HCT116 (cell line): ENCODE data around the gene AGGF1. TPM values are rescaled to one million over a fixed set of nuclear protein-coding genes. Genes with fewer than 3 reads are reported as not detected.

ENCODE experiments used
- ATAC-seq: fragments of 200-7000 bp; cut with Tn5 transposase; 2 replicates; pipeline ENCODE4 v1.9.1; 2020; ENCODE audit warnings: mild to moderate bottlenecking, moderate library complexity
- BruUV-seq: library from RNA; stranded (reverse); fragments of 400-500 nt; replicated peaks from 2 replicates; lab custom pipeline; 2021; lab: Mats Ljungman, UMichigan
- CTCF ChIA-PET: fragments of 300-600 bp; sonication (Branson Sonifier 250); formaldehyde crosslinking; loops from one replicate; lab custom pipeline; 2021; ENCODE audit warnings: antibody characterized with exemption; lab: Charles Lee
- POLR2A ChIA-PET: fragments of 300-600, 350-600 bp; sonication (Branson Sonifier 250); formaldehyde crosslinking; loops from one replicate; lab custom pipeline; 2021; ENCODE audit warnings: antibody characterized with exemption; lab: Charles Lee
- RAD21 ChIA-PET, 2 experiments: fragments of 300-600 bp; sonication (Branson Sonifier 250); formaldehyde crosslinking; loops; one replicate each; lab custom pipeline; 2023; ENCODE audit warnings: low total read pairs in 2 of 2; ENCODE audit not compliant: uncharacterized antibody in 2 of 2, unreplicated experiment in 2 of 2, low non-redundant PET in 1 of 2; lab: Charles Lee
- DNase-seq: peaks from one replicate; pipeline ENCODE4 v3.0.0-alpha.2; 2010; ENCODE audit warnings: low read depth, low spot score
- H2AFZ ChIP-seq: fragments of 200-600 bp; shearing (Covaris generic), sonication (generic); 2 replicates; pipeline ENCODE4 v1.6.1; 2017; ENCODE audit warnings: low read depth, mixed run types, mixed read lengths, antibody characterized with exemption, low read length; ENCODE audit not compliant: poor library complexity, severe bottlenecking
- H3K27ac ChIP-seq: 2 replicates; pipeline ENCODE4 v1.5.1; 2012; ENCODE audit warnings: low read depth, low read length
- H3K27me3 ChIP-seq: fragments of 200-600 bp; sonication (generic); 2 replicates; pipeline ENCODE4 v1.6.1; 2016; ENCODE audit warnings: mixed run types, low read length, mixed read lengths; ENCODE audit not compliant: insufficient read depth
- H3K36me3 ChIP-seq, 2 experiments: fragments of 200-500 bp in 1 of 2; fragments of 200-600 bp in 1 of 2; sonication (Bioruptor generic) in 1 of 2; sonication (generic) in 1 of 2; 2 replicates each; pipeline versions ENCODE4 v1.5.1 to v1.6.1; 2014 to 2016; ENCODE audit warnings: low read length in 2 of 2, inconsistent platforms in 1 of 2, mixed read lengths in 1 of 2, mixed run types in 1 of 2; ENCODE audit not compliant: insufficient read depth in 2 of 2, control insufficient read depth in 1 of 2
- H3K4me1 ChIP-seq, 2 experiments: fragments of 200-600 bp in 1 of 2; sonication (generic) in 1 of 2; 2 replicates each; pipeline versions ENCODE4 v1.5.1 to v1.6.1; 2012 to 2017; ENCODE audit warnings: low read length in 2 of 2, inconsistent platforms in 1 of 2, mild to moderate bottlenecking in 1 of 2, mixed read lengths in 1 of 2, mixed run types in 1 of 2, moderate library complexity in 1 of 2; ENCODE audit not compliant: insufficient read depth in 2 of 2, control insufficient read depth in 1 of 2
- H3K4me2 ChIP-seq: fragments of 200-600 bp; sonication (generic); 2 replicates; pipeline ENCODE4 v1.6.1; 2017; ENCODE audit warnings: mixed run types, low read length, mixed read lengths
- H3K4me3 ChIP-seq, 2 experiments: fragments of 200-600 bp in 1 of 2; sonication (generic) in 1 of 2; replicated peaks in 1 of 2; 2 replicates each; pipeline ENCODE4 v1.5.1; 2011 to 2016; ENCODE audit warnings: low read length in 2 of 2, control low read depth in 1 of 2, low read depth in 1 of 2, mild to moderate bottlenecking in 1 of 2, mixed read lengths in 1 of 2, mixed run types in 1 of 2
- H3K79me2 ChIP-seq: fragments of 200-600 bp; sonication (generic); 2 replicates; pipeline ENCODE4 v1.6.1; 2017; ENCODE audit warnings: mild to moderate bottlenecking, mixed run types, low read length, moderate library complexity, mixed read lengths; ENCODE audit not compliant: insufficient read depth
- H3K9ac ChIP-seq: fragments of 200-600 bp; sonication (generic); 2 replicates; pipeline ENCODE4 v1.6.1; 2016; ENCODE audit warnings: low read length, mixed read lengths
- H3K9me2 ChIP-seq: fragments of 200-600 bp; sonication (generic), shearing (Covaris generic); 2 replicates; pipeline ENCODE4 v1.6.1; 2017; ENCODE audit warnings: mixed run types, mild to moderate bottlenecking, moderate library complexity; ENCODE audit not compliant: insufficient read depth
- H3K9me3 ChIP-seq, 2 experiments: fragments of 200-500 bp in 1 of 2; fragments of 200-600 bp in 1 of 2; sonication (Bioruptor generic) in 1 of 2; sonication (generic) in 1 of 2; 2 replicates each; pipeline ENCODE4 v1.6.1; 2014 to 2017; ENCODE audit warnings: low read length in 2 of 2, mixed read lengths in 2 of 2, inconsistent platforms in 1 of 2, low read depth in 1 of 2, mild to moderate bottlenecking in 1 of 2, mixed run types in 1 of 2, moderate library complexity in 1 of 2; ENCODE audit not compliant: control insufficient read depth in 1 of 2, insufficient read depth in 1 of 2
- H4K20me1 ChIP-seq: fragments of 200-600 bp; sonication (generic), shearing (Covaris generic); 2 replicates; pipeline ENCODE4 v1.6.1; 2017; ENCODE audit warnings: mixed run types, mild to moderate bottlenecking, moderate library complexity; ENCODE audit not compliant: insufficient read depth
- CEBPB ChIP-seq: IDR thresholded peaks from 2 replicates; pipeline ENCODE4 v1.6.1; 2012; ENCODE audit warnings: low read depth
- ELF1 ChIP-seq: IDR thresholded peaks from 2 replicates; pipeline ENCODE4 v1.6.1; 2012; ENCODE audit warnings: low read depth, borderline replicate concordance
- POLR2A ChIP-seq: IDR thresholded peaks from 2 replicates; pipeline ENCODE4 v1.7.0; 2011; ENCODE audit warnings: borderline replicate concordance; ENCODE audit not compliant: insufficient read depth, insufficient read length; ENCODE audit errors: extremely low read depth
- SIN3A ChIP-seq: IDR thresholded peaks from 2 replicates; pipeline ENCODE4 v1.6.1; 2012; ENCODE audit warnings: low read depth
- YY1 ChIP-seq: IDR thresholded peaks from 2 replicates; pipeline ENCODE4 v1.6.1; 2011; ENCODE audit warnings: low read length, low read depth, moderate library complexity, mild to moderate bottlenecking; ENCODE audit not compliant: insufficient replicate concordance; ENCODE audit errors: extremely low read depth
- ZFX ChIP-seq: fragments of 450-650 bp; IDR thresholded peaks from 2 replicates; pipeline ENCODE4 v1.6.1; 2017
- intact Hi-C: fragments of 100-400 bp; cut with micrococcal nuclease; formaldehyde crosslinking; loops from 2 replicates; pipeline ENCODE4 v1.10.0; 2022
- total RNA-seq: library from RNA; stranded (reverse); gene quantifications from one replicate; pipeline ENCODE4 v1.2.1, GENCODE V29; 2021; ENCODE audit not compliant: unreplicated experiment
- TF ChIP-seq, protein P1 (sequence below): IDR thresholded peaks from 2 replicates; pipeline ENCODE4 v1.6.1; 2012; ENCODE audit warnings: low read depth
- TF ChIP-seq, protein P2 (sequence below): IDR thresholded peaks from 2 replicates; pipeline ENCODE4 v1.6.1; 2011; ENCODE audit warnings: mild to moderate bottlenecking, low read length, moderate library complexity; ENCODE audit not compliant: insufficient replicate concordance; ENCODE audit errors: extremely low read depth

Gene AGGF1
- total RNA-seq, 1 experiment from 2014 or later, result 22.2 TPM

DNA sequence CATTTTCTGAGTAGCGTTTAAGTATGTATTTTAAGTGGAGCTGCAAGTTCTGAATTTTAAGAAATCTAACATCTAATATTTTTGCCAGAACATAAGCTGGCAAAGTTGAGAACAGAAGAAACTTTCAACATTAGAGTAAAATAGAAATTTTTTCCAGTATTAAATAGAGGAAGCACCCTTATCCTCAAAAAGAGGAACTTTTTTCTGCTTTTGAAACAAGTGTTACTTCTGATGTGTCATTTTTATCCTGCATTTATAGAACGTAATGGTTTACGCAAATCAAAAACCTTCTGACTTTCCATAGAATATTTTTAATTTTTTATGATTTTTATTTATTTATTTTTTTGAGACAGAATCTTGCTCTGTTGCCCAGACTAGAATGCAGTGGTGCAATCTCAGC is 35.1 kb downstream of the AGGF1 start:
- no peak for ATAC-seq
- TF ChIP-seq YY1 (no peak), SIN3A (no peak), POLR2A (no peak), ELF1 (no peak), ZFX (no peak)
- TF ChIP-seq, protein P1, sequence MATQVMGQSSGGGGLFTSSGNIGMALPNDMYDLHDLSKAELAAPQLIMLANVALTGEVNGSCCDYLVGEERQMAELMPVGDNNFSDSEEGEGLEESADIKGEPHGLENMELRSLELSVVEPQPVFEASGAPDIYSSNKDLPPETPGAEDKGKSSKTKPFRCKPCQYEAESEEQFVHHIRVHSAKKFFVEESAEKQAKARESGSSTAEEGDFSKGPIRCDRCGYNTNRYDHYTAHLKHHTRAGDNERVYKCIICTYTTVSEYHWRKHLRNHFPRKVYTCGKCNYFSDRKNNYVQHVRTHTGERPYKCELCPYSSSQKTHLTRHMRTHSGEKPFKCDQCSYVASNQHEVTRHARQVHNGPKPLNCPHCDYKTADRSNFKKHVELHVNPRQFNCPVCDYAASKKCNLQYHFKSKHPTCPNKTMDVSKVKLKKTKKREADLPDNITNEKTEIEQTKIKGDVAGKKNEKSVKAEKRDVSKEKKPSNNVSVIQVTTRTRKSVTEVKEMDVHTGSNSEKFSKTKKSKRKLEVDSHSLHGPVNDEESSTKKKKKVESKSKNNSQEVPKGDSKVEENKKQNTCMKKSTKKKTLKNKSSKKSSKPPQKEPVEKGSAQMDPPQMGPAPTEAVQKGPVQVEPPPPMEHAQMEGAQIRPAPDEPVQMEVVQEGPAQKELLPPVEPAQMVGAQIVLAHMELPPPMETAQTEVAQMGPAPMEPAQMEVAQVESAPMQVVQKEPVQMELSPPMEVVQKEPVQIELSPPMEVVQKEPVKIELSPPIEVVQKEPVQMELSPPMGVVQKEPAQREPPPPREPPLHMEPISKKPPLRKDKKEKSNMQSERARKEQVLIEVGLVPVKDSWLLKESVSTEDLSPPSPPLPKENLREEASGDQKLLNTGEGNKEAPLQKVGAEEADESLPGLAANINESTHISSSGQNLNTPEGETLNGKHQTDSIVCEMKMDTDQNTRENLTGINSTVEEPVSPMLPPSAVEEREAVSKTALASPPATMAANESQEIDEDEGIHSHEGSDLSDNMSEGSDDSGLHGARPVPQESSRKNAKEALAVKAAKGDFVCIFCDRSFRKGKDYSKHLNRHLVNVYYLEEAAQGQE, result no peak

DNA sequence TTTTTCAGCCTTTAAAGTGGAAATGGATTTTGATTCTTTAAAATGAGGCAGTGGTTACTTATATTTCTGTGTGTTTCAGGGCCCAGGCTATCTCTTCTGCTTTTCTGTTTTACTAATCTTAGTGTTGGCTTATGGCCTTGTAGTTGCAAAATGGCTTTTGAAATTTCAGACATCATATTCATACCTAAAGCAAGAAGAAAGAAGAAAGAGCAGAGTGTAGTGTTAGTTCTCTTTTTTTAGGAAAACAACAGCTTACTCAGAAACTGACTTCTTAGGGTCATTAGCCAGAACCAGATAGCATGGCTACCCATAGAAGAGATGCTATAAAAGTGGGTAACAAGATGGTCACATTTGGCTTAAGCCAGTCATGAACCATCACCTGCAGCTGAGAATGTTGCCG is 36.0 kb downstream of the AGGF1 start:
- ChIA-PET CTCF (no interaction called here), RAD21 (no interaction called here)
- Histone ChIP-seq H3K9me2 (no peaks in the 10 kb centered on the region), H2AFZ (no peak overlapping the region)
- TF ChIP-seq CEBPB, result no peak
- TF ChIP-seq, protein P2, sequence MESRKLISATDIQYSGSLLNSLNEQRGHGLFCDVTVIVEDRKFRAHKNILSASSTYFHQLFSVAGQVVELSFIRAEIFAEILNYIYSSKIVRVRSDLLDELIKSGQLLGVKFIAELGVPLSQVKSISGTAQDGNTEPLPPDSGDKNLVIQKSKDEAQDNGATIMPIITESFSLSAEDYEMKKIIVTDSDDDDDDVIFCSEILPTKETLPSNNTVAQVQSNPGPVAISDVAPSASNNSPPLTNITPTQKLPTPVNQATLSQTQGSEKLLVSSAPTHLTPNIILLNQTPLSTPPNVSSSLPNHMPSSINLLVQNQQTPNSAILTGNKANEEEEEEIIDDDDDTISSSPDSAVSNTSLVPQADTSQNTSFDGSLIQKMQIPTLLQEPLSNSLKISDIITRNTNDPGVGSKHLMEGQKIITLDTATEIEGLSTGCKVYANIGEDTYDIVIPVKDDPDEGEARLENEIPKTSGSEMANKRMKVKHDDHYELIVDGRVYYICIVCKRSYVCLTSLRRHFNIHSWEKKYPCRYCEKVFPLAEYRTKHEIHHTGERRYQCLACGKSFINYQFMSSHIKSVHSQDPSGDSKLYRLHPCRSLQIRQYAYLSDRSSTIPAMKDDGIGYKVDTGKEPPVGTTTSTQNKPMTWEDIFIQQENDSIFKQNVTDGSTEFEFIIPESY, result no peak
- TF ChIP-seq, all 23 proteins: peak for 0
- no TSS peak for BruUV-seq
- H3K4me1 ChIP-seq, result no peaks in the 10 kb centered on the region
- no peaks in the 10 kb centered on the region for H3K79me2 ChIP-seq
- no peak overlapping the region for H3K27ac ChIP-seq
- POLR2A ChIA-PET, result no interaction called here
- H3K9me3 ChIP-seq, result no peaks in the 10 kb centered on the region
- H3K36me3 ChIP-seq, result peaks cover 13 to 34% of the 10 kb centered on the region in 2 experiments; a peak in 2 of 4 replicates
- H3K9ac ChIP-seq, result no peak overlapping the region
- no peak overlapping the region for H3K4me2 ChIP-seq
- H3K27me3 ChIP-seq, result no peaks in the 10 kb centered on the region
- H4K20me1 ChIP-seq, result peaks cover 4% of the 10 kb centered on the region
- ATAC-seq, result no peak
- intact Hi-C loops, result loop anchor here (10.0 kb wide), 2 partner anchors 159 to 429 kb away; partner anchors contain the start of gene WDR41
- H3K4me3 ChIP-seq, result no peak overlapping the region
- DNase-seq, result no peak

More for the DNA sequence above, 35.1 kb downstream of the AGGF1 start:
- ChIA-PET POLR2A (no interaction called here), CTCF (no interaction called here), RAD21 (no interaction called here)
- H3K79me2 ChIP-seq, result no peaks in the 10 kb centered on the region
- no peak overlapping the region for H3K9ac ChIP-seq
- intact Hi-C loops, result loop anchor here (10.0 kb wide), 2 partner anchors 160 to 430 kb away; partner anchors contain the start of gene WDR41
- no peaks in the 10 kb centered on the region for H3K27me3 ChIP-seq
- no peaks in the 10 kb centered on the region for H3K9me2 ChIP-seq
- no peak overlapping the region for H3K27ac ChIP-seq
- H3K4me3 ChIP-seq, result no peak overlapping the region
- no peak overlapping the region for H3K4me2 ChIP-seq
- peaks cover 4% of the 10 kb centered on the region for H4K20me1 ChIP-seq
- H3K36me3 ChIP-seq, result peaks cover 20 to 42% of the 10 kb centered on the region in 2 experiments; a peak in 3 of 4 replicates
- BruUV-seq, result no TSS peak
- H3K4me1 ChIP-seq, result no peaks in the 10 kb centered on the region
- no peak overlapping the region for H2AFZ ChIP-seq
- H3K9me3 ChIP-seq, result no peaks in the 10 kb centered on the region
- no peak for DNase-seq
